Epithelial cell of proximal tubule (primary cell): ENCODE data around the gene CACNB2. TPM values are rescaled to one million over a fixed set of nuclear protein-coding genes. Genes with fewer than 3 reads are reported as not detected.

ENCODE experiments used
- DNase-seq: peaks from one replicate; pipeline ENCODE4 v3.0.0-alpha.2; 2011; ENCODE audit warnings: low read depth
- H3K4me3 ChIP-seq: 2 replicates; pipeline ENCODE4 v1.5.1; 2011; ENCODE audit warnings: low read depth, mild to moderate bottlenecking, low read length
- CTCF ChIP-seq: conservative IDR thresholded peaks from 2 replicates; pipeline ENCODE4 v1.5.1; 2012; ENCODE audit warnings: low read depth, mild to moderate bottlenecking, low read length
- total RNA-seq: library from RNA; depleted of rRNA; stranded (reverse); fragments of >200 nt; gene quantifications from 2 replicates; pipeline ENCODE4 v1.2.3, GENCODE V29; 2015

CACNB2 gene
- total RNA-seq, 1 donor from 2014 or later = not detected

GRCh38 chr10:18377898-18378297 lies 237.7 kb downstream of the CACNB2 start:
- no peak overlapping the region for H3K4me3 ChIP-seq
- no peak for DNase-seq

GRCh38 chr10:18378766-18379165 lies 238.5 kb downstream of the CACNB2 start:
- no peak for TF ChIP-seq CTCF
- H3K4me3 ChIP-seq = no peak overlapping the region
- no peak for DNase-seq

More at GRCh38 chr10:18377898-18378297, 237.7 kb downstream of the CACNB2 start:
- TF ChIP-seq CTCF = no peak

GRCh38 chr10:18381679-18382078 lies 241.5 kb downstream of the CACNB2 start:
- no peak overlapping the region for H3K4me3 ChIP-seq
- no peak for DNase-seq
- no peak for TF ChIP-seq CTCF

GRCh38 chr10:18397906-18398305 lies 257.7 kb downstream of the CACNB2 start:
- H3K4me3 ChIP-seq = no peak overlapping the region
- no peak for DNase-seq
- no peak for TF ChIP-seq CTCF

GRCh38 chr10:18399158-18399557 lies 258.9 kb downstream of the CACNB2 start:
- no peak for DNase-seq
- no peak overlapping the region for H3K4me3 ChIP-seq
- no peak for TF ChIP-seq CTCF

- peak overlapping the region; percentile 41 for H3K4me3 ChIP-seq
- DNase-seq = no peak
- TF ChIP-seq CTCF = no peak
Measured at GRCh38 chr10:18400201-18400905, 260.1 kb downstream of the CACNB2 start.

GRCh38 chr10:18400906-18401245 lies 260.7 kb downstream of the CACNB2 start:
- no peak for TF ChIP-seq CTCF
- DNase-seq = no peak
- peak overlapping the region; percentile 41 for H3K4me3 ChIP-seq
